ENCODE data around the gene XK.
A peak's percentile ranks its signal among the peaks of the same experiment; 100 is the strongest.
"Not testable (repeated sequence)": the region's sequence is repeated elsewhere in the genome, so short reads cannot be mapped to it uniquely, and the experiment has no call there.

The XK gene

DNA sequence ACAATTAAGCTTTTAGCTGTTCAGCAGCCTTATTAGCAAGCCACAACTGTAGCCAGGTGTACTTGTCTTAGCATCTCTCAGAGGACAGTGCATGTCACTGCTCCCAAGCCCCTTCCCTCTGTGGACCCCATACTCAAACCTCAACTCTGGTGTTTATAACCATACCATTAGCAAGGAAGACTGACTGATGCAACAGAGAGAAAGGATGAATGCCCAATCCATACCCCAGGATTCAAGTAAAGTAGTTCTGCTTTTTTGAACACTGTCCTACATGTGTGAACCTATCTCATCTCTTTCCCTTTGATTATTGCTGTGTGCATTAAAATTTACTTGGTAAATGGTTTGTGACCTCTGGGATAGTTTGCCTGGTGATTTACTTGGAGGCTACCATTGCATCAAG is 71.5 kb downstream of the XK start:
- H3K4me1 ChIP-seq (ENCODE audit: control insufficient read depth in 1 of 2, insufficient read depth in 2 of 2, low read length in 2 of 2) = no peaks in the 10 kb centered on the region
- H3K36me3 ChIP-seq (ENCODE audit: control insufficient read depth in 1 of 2, insufficient read depth in 2 of 2, low read length in 2 of 2) = no peaks in the 10 kb centered on the region
- no peaks in the 10 kb centered on the region for H3K27me3 ChIP-seq (ENCODE audit: low read depth, low read length)
- H3K27ac ChIP-seq (ENCODE audit: low read length) = no peak overlapping the region
- H3K4me3 ChIP-seq (ENCODE audit: low read depth in 1 of 2, low read length in 2 of 2) = no peak overlapping the region
- H3K9me3 ChIP-seq (ENCODE audit: control insufficient read depth in 1 of 2, low read length in 2 of 2) = no peaks in the 10 kb centered on the region

DNA sequence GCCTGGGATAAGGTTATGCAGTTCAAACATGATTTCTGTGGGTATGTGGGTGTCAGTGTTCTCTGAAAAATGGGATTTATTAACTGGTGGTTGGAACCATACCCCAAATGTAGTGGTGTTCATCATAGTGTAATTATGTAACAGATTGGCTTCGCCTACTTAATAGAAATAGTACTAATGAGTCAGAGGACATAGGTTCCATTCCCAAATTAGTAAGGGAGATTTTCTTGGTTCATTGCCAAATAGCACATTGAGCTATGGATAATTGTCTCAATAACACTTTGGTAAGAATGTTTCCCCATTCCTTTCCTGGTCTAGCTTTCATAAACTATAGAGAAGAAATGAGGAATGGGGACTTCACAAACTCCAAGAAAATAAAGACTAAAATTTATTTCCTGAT is 73.8 kb downstream of the XK start:
- Histone ChIP-seq H3K4me1 (ENCODE audit: control insufficient read depth in 1 of 2, insufficient read depth in 2 of 2, low read length in 2 of 2) (no peaks in the 10 kb centered on the region), H3K9me3 (ENCODE audit: control insufficient read depth in 1 of 2, low read length in 2 of 2) (no peaks in the 10 kb centered on the region), H3K4me3 (ENCODE audit: low read depth in 1 of 2, low read length in 2 of 2) (no peak overlapping the region), H3K27me3 (ENCODE audit: low read depth, low read length) (no peaks in the 10 kb centered on the region), H3K27ac (ENCODE audit: low read length) (no peak overlapping the region), H3K36me3 (ENCODE audit: control insufficient read depth in 1 of 2, insufficient read depth in 2 of 2, low read length in 2 of 2) (no peaks in the 10 kb centered on the region)

DNA sequence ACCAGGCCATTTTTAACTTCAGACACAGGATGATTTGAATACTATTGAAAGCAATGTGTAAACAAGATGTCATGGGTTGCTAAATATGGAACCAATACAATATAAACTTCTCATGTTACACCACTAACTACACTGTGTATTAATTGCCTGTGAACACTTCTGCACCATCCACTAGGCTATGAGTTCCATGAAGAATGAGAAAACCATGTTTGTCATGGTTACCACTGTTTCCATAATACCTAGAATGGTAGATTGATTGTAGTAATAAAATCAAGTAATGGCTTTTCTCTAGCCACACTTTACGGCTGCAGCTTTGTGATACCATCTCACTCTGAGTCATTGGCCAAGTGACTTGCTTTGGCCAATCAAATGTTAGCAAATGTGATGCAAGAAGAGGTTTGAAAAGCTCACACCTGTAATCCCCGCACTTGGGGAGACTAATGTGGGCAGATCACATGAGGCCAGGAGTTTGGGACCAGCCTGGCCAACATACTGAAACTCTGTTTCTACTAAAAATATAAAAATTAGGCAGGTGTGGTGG is 74.4 kb downstream of the XK start:
- Histone ChIP-seq H3K27me3 (ENCODE audit: low read depth, low read length) (no peaks in the 10 kb centered on the region), H3K27ac (ENCODE audit: low read length) (no peak overlapping the region), H3K9me3 (ENCODE audit: control insufficient read depth in 1 of 2, low read length in 2 of 2) (no peaks in the 10 kb centered on the region)

DNA sequence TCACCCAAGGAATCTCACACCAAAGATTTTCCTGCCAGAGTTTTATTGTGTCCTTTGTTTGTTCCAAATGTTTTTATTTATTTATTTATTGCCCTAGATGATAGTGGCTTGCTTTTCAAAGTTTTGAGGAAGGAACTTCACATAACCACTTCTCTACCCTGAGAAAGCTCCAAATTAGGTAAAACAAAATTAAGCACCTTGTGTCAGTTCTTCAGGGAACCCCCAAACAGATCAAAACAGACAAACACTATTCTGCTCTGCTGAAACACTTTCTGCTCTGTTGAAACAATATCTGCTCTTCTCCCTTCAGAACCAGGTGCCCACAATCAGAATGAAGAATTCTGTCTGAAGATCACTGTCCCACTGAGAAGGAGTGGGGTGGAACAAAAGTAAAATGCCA is 77.8 kb downstream of the XK start:
- Histone ChIP-seq H3K27ac (ENCODE audit: low read length) (no peak overlapping the region), H3K9me3 (ENCODE audit: control insufficient read depth in 1 of 2, low read length in 2 of 2) (no peaks in the 10 kb centered on the region), H3K4me1 (ENCODE audit: control insufficient read depth in 1 of 2, insufficient read depth in 2 of 2, low read length in 2 of 2) (no peaks in the 10 kb centered on the region), H3K27me3 (ENCODE audit: low read depth, low read length) (no peaks in the 10 kb centered on the region), H3K4me3 (ENCODE audit: low read depth in 1 of 2, low read length in 2 of 2) (no peak overlapping the region), H3K36me3 (ENCODE audit: control insufficient read depth in 1 of 2, insufficient read depth in 2 of 2, low read length in 2 of 2) (no peaks in the 10 kb centered on the region)

More for the DNA sequence above, 74.4 kb downstream of the XK start:
- Histone ChIP-seq H3K4me3 (ENCODE audit: low read depth in 1 of 2, low read length in 2 of 2) (no peak overlapping the region), H3K36me3 (ENCODE audit: control insufficient read depth in 1 of 2, insufficient read depth in 2 of 2, low read length in 2 of 2) (no peaks in the 10 kb centered on the region), H3K4me1 (ENCODE audit: control insufficient read depth in 1 of 2, insufficient read depth in 2 of 2, low read length in 2 of 2) (no peaks in the 10 kb centered on the region)

DNA sequence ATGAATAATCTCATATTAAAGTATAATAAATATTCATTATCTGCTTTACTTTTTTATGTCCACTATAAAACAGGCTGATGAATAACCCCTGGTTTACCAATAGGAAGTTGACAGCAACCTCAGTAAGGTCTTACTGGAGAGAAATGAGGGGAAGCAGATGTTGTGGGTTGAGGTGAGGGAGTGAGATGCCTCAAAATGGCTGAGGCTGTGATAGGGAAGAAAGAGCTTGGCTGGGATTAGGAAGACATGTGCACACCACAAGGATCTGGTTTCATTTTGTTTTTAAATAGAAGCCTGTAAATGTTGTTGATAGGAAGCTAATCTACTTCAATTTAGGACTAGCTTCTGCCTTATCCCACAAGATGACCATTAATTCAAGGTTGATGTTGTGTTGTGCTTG is 79.9 kb downstream of the XK start:
- Histone ChIP-seq H3K27ac (ENCODE audit: low read length) (no peak overlapping the region), H3K4me1 (ENCODE audit: control insufficient read depth in 1 of 2, insufficient read depth in 2 of 2, low read length in 2 of 2) (no peaks in the 10 kb centered on the region), H3K4me3 (ENCODE audit: low read depth in 1 of 2, low read length in 2 of 2) (no peak overlapping the region), H3K9me3 (ENCODE audit: control insufficient read depth in 1 of 2, low read length in 2 of 2) (no peaks in the 10 kb centered on the region), H3K36me3 (ENCODE audit: control insufficient read depth in 1 of 2, insufficient read depth in 2 of 2, low read length in 2 of 2) (no peaks in the 10 kb centered on the region), H3K27me3 (ENCODE audit: low read depth, low read length) (no peaks in the 10 kb centered on the region)

DNA sequence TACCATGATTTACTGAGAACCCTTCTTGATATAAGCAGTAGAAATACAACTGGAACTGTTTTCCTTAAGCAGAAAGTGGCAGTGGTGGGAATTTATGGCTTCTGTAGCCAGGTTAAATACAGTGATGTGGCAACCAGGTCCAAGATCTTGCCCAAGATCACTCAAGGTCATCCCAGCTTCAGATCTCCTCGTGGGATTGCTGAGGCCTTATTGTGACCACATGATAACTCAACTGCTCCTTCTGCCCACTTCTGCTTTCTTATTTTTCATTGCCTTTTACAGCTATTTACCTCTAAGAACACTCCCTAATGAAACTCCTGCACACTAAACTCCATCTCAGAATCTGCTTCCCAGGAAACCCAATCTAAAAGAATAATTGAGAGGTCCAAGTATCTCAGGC is 81.8 kb downstream of the XK start:
- Histone ChIP-seq H3K9me3 (ENCODE audit: control insufficient read depth in 1 of 2, low read length in 2 of 2) (no peaks in the 10 kb centered on the region), H3K4me3 (ENCODE audit: low read depth in 1 of 2, low read length in 2 of 2) (no peak overlapping the region), H3K4me1 (ENCODE audit: control insufficient read depth in 1 of 2, insufficient read depth in 2 of 2, low read length in 2 of 2) (no peaks in the 10 kb centered on the region), H3K27ac (ENCODE audit: low read length) (no peak overlapping the region), H3K36me3 (ENCODE audit: control insufficient read depth in 1 of 2, insufficient read depth in 2 of 2, low read length in 2 of 2) (no peaks in the 10 kb centered on the region), H3K27me3 (ENCODE audit: low read depth, low read length) (no peaks in the 10 kb centered on the region)

DNA sequence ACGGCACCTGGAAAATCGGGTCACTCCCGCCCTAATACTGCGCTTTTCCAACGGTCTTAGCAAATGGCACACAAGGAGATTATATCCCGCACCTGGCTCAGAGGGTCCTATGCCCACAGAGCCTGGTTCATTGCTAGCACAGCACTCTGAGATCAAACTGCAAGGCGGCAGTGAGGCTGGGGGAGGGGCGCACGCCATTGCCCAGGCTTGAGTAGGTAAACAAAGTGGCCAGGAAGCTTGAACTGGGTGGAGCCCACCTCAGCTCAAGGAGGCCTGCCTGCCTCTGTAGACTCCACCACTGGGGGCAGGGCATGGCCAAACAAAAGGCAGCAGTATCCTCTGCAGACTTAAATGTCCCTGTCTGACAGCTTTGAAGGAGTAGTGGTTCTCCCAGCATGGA is 83.3 kb downstream of the XK start:
- not testable (repeated sequence) for H3K4me1 ChIP-seq (ENCODE audit: control insufficient read depth in 1 of 2, insufficient read depth in 2 of 2, low read length in 2 of 2); H3K4me3 ChIP-seq (ENCODE audit: low read depth in 1 of 2, low read length in 2 of 2); H3K27ac ChIP-seq (ENCODE audit: low read length); H3K9me3 ChIP-seq (ENCODE audit: control insufficient read depth in 1 of 2, low read length in 2 of 2); H3K36me3 ChIP-seq (ENCODE audit: control insufficient read depth in 1 of 2, insufficient read depth in 2 of 2, low read length in 2 of 2); H3K27me3 ChIP-seq (ENCODE audit: low read depth, low read length)

DNA sequence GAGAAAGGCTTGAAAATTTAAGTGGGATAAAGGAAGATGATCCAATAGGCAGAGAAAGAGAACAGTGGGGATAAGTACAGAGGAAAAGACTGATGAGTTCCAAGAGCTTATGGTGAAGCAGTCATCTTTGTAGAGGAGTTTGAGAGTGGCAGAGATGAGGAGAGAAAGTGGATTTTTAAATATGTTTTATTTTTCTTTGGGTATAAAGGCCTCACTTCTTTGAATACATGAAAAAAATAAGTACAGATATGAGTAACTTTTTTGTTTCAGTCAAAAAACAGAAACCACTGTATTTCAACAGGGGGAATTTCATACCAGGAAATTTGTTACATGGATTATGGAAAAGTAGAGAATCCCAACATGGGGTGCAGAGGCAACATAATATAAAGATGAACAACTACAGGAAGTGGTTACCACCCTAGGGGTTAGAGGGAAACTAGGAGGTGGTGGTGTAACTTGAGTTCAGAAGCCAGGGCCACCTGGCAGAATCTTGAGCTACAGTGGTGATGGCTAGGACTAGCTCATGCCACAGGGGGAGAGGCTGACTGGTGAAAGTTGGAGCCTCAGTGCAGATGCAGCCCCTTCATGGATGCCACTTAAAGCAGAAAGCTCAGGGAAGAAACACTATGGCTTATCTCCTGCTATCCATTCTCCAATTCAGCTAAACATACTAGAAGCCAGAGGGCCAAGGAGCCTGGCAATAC is 90.8 kb downstream of the XK start:
- Histone ChIP-seq H3K36me3 (ENCODE audit: control insufficient read depth in 1 of 2, insufficient read depth in 2 of 2, low read length in 2 of 2) (no peaks in the 10 kb centered on the region), H3K27me3 (ENCODE audit: low read depth, low read length) (no peaks in the 10 kb centered on the region), H3K27ac (ENCODE audit: low read length) (no peak overlapping the region), H3K4me1 (ENCODE audit: control insufficient read depth in 1 of 2, insufficient read depth in 2 of 2, low read length in 2 of 2) (no peaks in the 10 kb centered on the region), H3K9me3 (ENCODE audit: control insufficient read depth in 1 of 2, low read length in 2 of 2) (no peaks in the 10 kb centered on the region), H3K4me3 (ENCODE audit: low read depth in 1 of 2, low read length in 2 of 2) (no peak overlapping the region)

DNA sequence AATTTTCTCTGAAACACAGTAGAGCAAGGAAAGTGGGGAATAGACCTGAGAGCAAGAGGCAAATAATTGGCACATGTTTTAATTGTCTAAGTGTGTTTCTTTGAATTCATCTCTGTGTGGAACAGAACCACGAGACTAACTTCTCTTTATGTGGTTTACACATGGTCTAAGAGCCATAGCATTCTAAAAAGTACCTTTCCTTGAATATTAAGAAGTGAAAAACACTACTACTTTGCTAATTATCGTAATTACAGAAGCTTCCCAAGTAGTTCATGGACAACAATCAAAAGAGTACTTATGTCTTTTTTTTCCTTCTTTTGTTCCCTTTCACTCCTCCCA is 91.4 kb downstream of the XK start:
- H3K9me3 ChIP-seq (ENCODE audit: control insufficient read depth in 1 of 2, low read length in 2 of 2) = no peaks in the 10 kb centered on the region
- H3K4me3 ChIP-seq (ENCODE audit: low read depth in 1 of 2, low read length in 2 of 2) = no peak overlapping the region
- H3K27ac ChIP-seq (ENCODE audit: low read length) = no peak overlapping the region
- H3K4me1 ChIP-seq (ENCODE audit: control insufficient read depth in 1 of 2, insufficient read depth in 2 of 2, low read length in 2 of 2) = no peaks in the 10 kb centered on the region
- H3K36me3 ChIP-seq (ENCODE audit: control insufficient read depth in 1 of 2, insufficient read depth in 2 of 2, low read length in 2 of 2) = no peaks in the 10 kb centered on the region
- H3K27me3 ChIP-seq (ENCODE audit: low read depth, low read length) = no peaks in the 10 kb centered on the region

DNA sequence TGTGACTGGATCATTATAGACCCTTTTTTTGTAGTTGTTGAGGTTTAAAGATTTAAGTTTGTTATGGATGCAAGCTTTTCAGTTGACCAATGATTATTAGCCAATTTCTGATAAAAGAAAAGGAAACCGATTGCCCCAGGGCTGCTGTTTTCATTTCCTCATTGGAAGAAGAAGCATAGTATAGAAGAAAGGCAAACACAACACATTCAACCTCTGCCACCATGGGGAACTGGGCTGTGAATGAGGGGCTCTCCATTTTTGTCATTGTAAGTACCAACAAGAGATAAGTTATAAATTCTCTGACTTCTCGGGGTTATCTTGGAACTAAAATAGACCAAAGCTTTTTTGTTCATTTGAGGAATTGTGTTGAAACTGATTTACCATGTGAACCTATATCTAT is 94.3 kb downstream of the XK start, which contains the start of gene CYBB:
CYBB (plus strand) TSS at position 203 of the 400 bp plus-strand sequence; CDS start at position 222, 19 bp downstream.
- Histone ChIP-seq H3K9me3 (ENCODE audit: control insufficient read depth in 1 of 2, low read length in 2 of 2) (no peaks in the 10 kb centered on the region), H3K27me3 (ENCODE audit: low read depth, low read length) (no peaks in the 10 kb centered on the region), H3K36me3 (ENCODE audit: control insufficient read depth in 1 of 2, insufficient read depth in 2 of 2, low read length in 2 of 2) (no peaks in the 10 kb centered on the region), H3K4me1 (ENCODE audit: control insufficient read depth in 1 of 2, insufficient read depth in 2 of 2, low read length in 2 of 2) (no peaks in the 10 kb centered on the region), H3K27ac (ENCODE audit: low read length) (no peak within 1 kb of the TSS), H3K4me3 (ENCODE audit: low read depth in 1 of 2, low read length in 2 of 2) (no peak within 1 kb of the TSS)

DNA sequence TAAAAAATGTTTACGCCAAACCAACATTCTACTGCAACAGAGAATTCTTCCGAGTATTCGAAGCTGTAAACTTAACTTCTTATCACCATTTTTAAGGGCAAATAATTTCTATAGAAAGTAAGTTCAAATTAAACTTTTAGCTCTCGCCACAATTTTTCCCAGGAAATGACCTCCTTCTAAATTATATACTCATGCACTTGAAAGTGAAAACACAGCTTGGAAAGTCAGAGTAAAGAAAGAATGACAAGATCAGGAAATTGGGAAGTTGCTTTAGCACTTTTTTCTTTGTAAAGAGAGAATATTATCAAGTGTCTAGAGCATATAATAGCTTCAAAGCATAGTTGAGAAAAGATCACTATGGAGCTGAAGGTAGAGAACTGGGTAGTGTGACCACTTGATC is 95.5 kb downstream of the XK start:
- no peak overlapping the region for H3K27ac ChIP-seq (ENCODE audit: low read length)
- no peaks in the 10 kb centered on the region for H3K36me3 ChIP-seq (ENCODE audit: control insufficient read depth in 1 of 2, insufficient read depth in 2 of 2, low read length in 2 of 2)
- H3K4me1 ChIP-seq (ENCODE audit: control insufficient read depth in 1 of 2, insufficient read depth in 2 of 2, low read length in 2 of 2) = no peaks in the 10 kb centered on the region
- no peaks in the 10 kb centered on the region for H3K27me3 ChIP-seq (ENCODE audit: low read depth, low read length)
- peak overlapping the region in 1 of 2 donors; percentile 27 for H3K4me3 ChIP-seq (ENCODE audit: low read depth in 1 of 2, low read length in 2 of 2)
- H3K9me3 ChIP-seq (ENCODE audit: control insufficient read depth in 1 of 2, low read length in 2 of 2) = no peaks in the 10 kb centered on the region
